ENCODE data around the gene CHN2.

DNA sequence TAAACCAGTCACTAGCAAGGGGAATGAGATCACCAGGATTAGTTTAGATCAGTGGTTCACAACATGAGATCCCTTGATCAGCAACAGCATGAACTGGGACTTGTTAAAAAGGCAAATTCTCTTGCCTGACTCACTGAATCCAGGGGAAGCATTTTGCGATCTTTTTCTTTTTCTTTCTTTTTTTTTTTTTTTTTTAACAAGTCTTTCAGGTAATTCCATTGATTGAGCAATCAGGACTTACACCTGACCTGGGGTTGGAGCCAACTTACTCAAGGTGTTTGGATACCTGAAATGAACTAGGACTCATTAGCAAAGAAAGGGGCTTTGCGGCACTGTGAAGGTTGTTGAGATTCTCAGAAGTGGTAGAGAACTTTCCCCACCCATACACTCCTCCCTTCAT is 321.9 kb downstream of the CHN2 start:
- TF ChIP-seq, protein P1, sequence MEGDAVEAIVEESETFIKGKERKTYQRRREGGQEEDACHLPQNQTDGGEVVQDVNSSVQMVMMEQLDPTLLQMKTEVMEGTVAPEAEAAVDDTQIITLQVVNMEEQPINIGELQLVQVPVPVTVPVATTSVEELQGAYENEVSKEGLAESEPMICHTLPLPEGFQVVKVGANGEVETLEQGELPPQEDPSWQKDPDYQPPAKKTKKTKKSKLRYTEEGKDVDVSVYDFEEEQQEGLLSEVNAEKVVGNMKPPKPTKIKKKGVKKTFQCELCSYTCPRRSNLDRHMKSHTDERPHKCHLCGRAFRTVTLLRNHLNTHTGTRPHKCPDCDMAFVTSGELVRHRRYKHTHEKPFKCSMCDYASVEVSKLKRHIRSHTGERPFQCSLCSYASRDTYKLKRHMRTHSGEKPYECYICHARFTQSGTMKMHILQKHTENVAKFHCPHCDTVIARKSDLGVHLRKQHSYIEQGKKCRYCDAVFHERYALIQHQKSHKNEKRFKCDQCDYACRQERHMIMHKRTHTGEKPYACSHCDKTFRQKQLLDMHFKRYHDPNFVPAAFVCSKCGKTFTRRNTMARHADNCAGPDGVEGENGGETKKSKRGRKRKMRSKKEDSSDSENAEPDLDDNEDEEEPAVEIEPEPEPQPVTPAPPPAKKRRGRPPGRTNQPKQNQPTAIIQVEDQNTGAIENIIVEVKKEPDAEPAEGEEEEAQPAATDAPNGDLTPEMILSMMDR (IDR thresholded peaks at IDR 0.05): no peak
- TF ChIP-seq, protein P2, sequence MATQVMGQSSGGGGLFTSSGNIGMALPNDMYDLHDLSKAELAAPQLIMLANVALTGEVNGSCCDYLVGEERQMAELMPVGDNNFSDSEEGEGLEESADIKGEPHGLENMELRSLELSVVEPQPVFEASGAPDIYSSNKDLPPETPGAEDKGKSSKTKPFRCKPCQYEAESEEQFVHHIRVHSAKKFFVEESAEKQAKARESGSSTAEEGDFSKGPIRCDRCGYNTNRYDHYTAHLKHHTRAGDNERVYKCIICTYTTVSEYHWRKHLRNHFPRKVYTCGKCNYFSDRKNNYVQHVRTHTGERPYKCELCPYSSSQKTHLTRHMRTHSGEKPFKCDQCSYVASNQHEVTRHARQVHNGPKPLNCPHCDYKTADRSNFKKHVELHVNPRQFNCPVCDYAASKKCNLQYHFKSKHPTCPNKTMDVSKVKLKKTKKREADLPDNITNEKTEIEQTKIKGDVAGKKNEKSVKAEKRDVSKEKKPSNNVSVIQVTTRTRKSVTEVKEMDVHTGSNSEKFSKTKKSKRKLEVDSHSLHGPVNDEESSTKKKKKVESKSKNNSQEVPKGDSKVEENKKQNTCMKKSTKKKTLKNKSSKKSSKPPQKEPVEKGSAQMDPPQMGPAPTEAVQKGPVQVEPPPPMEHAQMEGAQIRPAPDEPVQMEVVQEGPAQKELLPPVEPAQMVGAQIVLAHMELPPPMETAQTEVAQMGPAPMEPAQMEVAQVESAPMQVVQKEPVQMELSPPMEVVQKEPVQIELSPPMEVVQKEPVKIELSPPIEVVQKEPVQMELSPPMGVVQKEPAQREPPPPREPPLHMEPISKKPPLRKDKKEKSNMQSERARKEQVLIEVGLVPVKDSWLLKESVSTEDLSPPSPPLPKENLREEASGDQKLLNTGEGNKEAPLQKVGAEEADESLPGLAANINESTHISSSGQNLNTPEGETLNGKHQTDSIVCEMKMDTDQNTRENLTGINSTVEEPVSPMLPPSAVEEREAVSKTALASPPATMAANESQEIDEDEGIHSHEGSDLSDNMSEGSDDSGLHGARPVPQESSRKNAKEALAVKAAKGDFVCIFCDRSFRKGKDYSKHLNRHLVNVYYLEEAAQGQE (IDR thresholded peaks at IDR 0.05; ENCODE audit: insufficient read depth in 1 of 2, low read depth in 2 of 2, low read length in 1 of 2): no peak
- TF ChIP-seq POLR2AphosphoS5 (IDR thresholded peaks at IDR 0.05; ENCODE audit: low read depth, low read length) (no peak), SIN3A (IDR thresholded peaks at IDR 0.05; ENCODE audit: borderline replicate concordance, insufficient read depth, low read depth, low read length) (no peak)

Measured in Panc1 (cell line).